Measurements from ENCODE around the gene SPEM1.

DNA sequence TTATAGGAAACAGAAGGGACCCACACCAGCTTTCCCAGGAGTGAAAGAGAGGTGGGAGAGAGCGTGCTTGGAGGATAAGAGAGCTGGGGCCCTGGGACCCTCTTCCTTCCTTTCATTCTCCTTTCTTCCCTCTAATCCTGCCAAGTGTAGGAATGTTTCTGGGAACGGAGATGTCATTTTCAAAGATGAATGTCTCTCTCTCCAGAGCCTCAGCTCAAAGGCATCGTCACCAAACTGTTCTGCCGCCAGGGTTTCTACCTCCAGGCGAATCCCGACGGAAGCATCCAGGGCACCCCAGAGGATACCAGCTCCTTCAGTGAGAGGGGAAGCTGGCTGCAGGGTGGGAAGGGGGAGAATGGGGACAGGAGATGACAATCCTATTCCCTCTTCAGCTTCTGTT, 21.1 kb downstream of the SPEM1 start:
- no peak for TF ChIP-seq POLR2A (IDR thresholded peaks at IDR 0.05; ENCODE audit: low read depth, low read length)
- no peak for TF ChIP-seq POLR2AphosphoS5 (IDR thresholded peaks at IDR 0.05; ENCODE audit: low read depth, low read length)
